Left ventricle myocardium inferior (tissue), 1 donor: Measurements from ENCODE around the gene GRID1. TPM values are rescaled to one million over a fixed set of nuclear protein-coding genes. Genes with fewer than 3 reads are reported as not detected.

ENCODE experiments used
- DNase-seq: peaks from one replicate; pipeline ENCODE4 v3.0.0-alpha.2; 2020
- H3K27ac ChIP-seq: fragments of 200-600 bp; replicated peaks from 2 replicates; pipeline ENCODE4 v1.8.0; 2021
- H3K27me3 ChIP-seq: fragments of 200-600 bp; 2 replicates; pipeline ENCODE4 v1.8.0; 2021; ENCODE audit warnings: low read depth
- H3K36me3 ChIP-seq: fragments of 200-600 bp; 2 replicates; pipeline ENCODE4 v1.8.0; 2021
- H3K4me1 ChIP-seq: fragments of 200-600 bp; 2 replicates; pipeline ENCODE4 v1.8.0; 2021
- H3K4me3 ChIP-seq: fragments of 200-600 bp; 2 replicates; pipeline ENCODE4 v1.8.0; 2021; ENCODE audit warnings: mild to moderate bottlenecking, moderate library complexity
- H3K9me3 ChIP-seq: fragments of 200-600 bp; replicated peaks from 2 replicates; pipeline ENCODE4 v1.8.0; 2021
- intact Hi-C: fragments of 100-400 bp; cut with micrococcal nuclease; formaldehyde crosslinking; loops from one replicate; pipeline ENCODE4 v1.11.0; 2022
- total RNA-seq: library from RNA; stranded (reverse); fragmentation: NEBNext Ultra II Directional; extraction: Animal tissue kit (Norgen Biotek cat#: 25700); gene quantifications from one replicate; pipeline ENCODE4 v1.2.1, GENCODE V29; 2021
- TF ChIP-seq, protein P1 (sequence below): fragments of 200-600 bp; IDR thresholded peaks from 2 replicates; pipeline ENCODE4 v1.8.0; 2021; ENCODE audit warnings: antibody characterized with exemption, mild to moderate bottlenecking, borderline replicate concordance
- donor health status: DM: no; HTN: yes; CAD: no; lungs with severe emphysema.

The GRID1 gene
- total RNA-seq, 1 donor from 2014 or later: 1.6 TPM

DNA sequence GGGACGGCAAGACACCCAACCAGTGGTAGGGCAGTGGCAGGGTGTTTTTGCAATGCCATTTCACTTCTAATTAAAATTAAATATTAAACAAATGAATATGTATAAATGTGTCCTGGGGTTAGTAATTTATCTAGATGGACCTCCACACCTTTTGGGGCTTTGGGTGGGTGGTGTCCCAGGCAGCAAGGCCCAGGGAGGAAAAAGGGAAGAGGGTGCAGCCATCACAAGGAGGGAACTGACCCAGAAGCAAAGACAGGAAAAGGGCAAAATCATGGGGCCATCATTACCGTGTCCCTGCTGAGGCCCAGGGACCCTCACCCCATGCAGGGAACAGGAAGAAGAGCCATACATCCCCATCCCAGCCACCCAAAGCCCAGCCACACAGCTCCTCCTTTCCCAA is 204.6 kb downstream of the GRID1 start:
- peaks cover 9% of the 10 kb centered on the region for H3K27me3 ChIP-seq
- no peak for DNase-seq
- no peaks in the 10 kb centered on the region for H3K36me3 ChIP-seq
- H3K27ac ChIP-seq: no peak overlapping the region
- no peaks in the 10 kb centered on the region for H3K9me3 ChIP-seq
- H3K4me3 ChIP-seq: no peak overlapping the region
- intact Hi-C loops: no loop called here
- H3K4me1 ChIP-seq: no peaks in the 10 kb centered on the region
- TF ChIP-seq, protein P1, sequence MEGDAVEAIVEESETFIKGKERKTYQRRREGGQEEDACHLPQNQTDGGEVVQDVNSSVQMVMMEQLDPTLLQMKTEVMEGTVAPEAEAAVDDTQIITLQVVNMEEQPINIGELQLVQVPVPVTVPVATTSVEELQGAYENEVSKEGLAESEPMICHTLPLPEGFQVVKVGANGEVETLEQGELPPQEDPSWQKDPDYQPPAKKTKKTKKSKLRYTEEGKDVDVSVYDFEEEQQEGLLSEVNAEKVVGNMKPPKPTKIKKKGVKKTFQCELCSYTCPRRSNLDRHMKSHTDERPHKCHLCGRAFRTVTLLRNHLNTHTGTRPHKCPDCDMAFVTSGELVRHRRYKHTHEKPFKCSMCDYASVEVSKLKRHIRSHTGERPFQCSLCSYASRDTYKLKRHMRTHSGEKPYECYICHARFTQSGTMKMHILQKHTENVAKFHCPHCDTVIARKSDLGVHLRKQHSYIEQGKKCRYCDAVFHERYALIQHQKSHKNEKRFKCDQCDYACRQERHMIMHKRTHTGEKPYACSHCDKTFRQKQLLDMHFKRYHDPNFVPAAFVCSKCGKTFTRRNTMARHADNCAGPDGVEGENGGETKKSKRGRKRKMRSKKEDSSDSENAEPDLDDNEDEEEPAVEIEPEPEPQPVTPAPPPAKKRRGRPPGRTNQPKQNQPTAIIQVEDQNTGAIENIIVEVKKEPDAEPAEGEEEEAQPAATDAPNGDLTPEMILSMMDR: no peak

DNA sequence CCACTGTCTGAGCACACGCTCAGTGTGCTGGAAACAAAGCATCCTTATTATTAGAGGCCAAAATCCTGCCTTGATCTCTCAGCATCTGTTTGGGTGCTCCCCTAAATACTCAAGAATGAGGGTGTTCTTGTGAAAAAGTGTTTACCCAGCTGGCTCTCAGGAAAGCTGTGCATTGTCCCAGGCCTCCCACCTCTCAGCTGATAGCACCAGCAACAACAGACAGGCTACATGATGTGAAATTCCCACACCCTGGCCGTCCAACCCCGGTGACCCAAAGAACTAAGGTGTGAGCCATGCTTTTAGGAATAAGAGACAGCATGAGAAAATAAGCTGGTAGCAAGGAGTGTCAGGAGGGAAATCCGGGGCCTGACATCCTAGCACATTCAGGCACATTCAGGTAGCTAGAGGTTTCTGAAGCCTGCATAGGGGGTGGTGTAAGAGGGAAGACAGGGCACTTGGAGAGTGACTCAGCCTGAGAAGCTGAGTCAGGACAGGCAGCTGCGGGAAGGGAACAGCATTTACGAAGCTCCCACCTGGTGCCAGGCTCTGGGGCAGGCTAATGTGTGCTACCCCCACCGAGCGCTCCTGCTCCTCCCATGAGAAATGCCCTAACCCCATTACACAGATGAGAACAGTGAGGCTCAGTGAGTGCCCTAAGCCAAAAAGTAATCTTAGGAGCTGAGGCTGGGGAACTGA is 205.6 kb downstream of the GRID1 start:
- DNase-seq: no peak
- intact Hi-C loops: no loop called here
- TF ChIP-seq, protein P1: no peak
- Histone ChIP-seq H3K4me1 (no peaks in the 10 kb centered on the region), H3K27ac (no peak overlapping the region), H3K4me3 (no peak overlapping the region), H3K36me3 (no peaks in the 10 kb centered on the region), H3K9me3 (no peaks in the 10 kb centered on the region), H3K27me3 (peaks cover 18% of the 10 kb centered on the region)

DNA sequence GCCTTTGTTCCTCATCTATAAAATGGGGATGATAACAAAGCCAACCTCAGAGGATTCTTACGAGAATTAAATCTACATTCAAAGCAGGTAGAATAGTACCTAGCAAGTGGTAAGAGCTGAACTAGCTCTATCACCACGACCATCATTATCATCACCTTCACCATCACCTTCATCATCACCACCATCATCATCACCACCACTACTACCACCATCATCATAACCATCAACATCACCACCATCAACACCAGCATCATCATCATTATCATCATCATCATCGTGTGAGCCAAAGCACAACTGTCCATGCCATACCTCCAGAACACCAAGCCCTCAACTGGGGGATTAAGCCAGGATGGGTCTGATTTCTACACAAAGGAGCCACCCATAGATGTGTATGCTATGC is 206.8 kb downstream of the GRID1 start:
- H3K27ac ChIP-seq: no peak overlapping the region
- no peak for DNase-seq
- no peaks in the 10 kb centered on the region for H3K36me3 ChIP-seq
- peaks cover 24% of the 10 kb centered on the region for H3K27me3 ChIP-seq
- H3K4me3 ChIP-seq: no peak overlapping the region
- H3K9me3 ChIP-seq: no peaks in the 10 kb centered on the region
- H3K4me1 ChIP-seq: no peaks in the 10 kb centered on the region
- intact Hi-C loops: no loop called here
- TF ChIP-seq, protein P1: no peak

DNA sequence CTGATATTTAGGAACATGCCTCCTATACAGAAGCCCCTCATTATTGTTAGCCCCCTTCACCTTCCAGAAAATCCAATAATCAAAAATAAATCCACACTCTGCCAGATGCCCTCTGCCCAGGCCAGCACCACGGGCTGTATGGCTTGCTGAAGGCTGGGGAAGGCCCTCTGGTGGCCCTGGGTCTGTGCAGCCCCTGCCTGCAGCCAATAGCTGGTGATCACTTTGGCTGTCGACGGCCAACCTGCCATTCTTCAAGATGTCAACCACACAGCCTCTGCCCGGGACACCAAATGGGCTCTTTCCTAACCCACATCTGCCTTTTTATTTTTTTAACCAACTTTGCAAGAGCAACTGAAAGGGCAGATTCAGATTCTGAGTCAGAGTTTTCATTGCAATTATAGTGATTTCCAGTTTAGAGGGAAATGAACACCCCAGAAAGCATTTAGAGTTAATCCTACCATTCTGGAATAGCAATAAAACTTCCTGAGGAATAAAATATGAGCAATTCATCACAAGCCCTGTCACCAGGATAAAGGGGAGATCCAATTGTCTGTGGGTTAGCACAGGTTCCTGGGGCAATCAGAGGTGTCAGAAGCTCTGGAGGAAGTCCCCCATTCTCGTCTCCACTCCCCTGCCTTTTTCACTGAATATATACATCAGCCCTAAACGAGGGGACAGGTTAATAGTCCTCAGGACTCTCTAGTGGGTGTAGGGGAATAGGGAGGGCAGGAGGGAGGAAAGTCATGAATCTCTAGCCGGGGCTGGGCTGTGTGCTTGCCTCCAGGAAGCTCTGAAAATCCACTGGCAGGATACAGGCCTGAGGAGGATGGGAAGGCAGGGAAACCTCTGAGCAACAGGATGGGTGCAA is 211.3 kb downstream of the GRID1 start:
- Histone ChIP-seq H3K9me3 (no peaks in the 10 kb centered on the region), H3K4me3 (no peak overlapping the region), H3K36me3 (no peaks in the 10 kb centered on the region), H3K27ac (no peak overlapping the region), H3K4me1 (no peaks in the 10 kb centered on the region), H3K27me3 (peaks cover 53% of the 10 kb centered on the region)
- TF ChIP-seq, protein P1: no peak
- DNase-seq: no peak
- intact Hi-C loops: no loop called here

DNA sequence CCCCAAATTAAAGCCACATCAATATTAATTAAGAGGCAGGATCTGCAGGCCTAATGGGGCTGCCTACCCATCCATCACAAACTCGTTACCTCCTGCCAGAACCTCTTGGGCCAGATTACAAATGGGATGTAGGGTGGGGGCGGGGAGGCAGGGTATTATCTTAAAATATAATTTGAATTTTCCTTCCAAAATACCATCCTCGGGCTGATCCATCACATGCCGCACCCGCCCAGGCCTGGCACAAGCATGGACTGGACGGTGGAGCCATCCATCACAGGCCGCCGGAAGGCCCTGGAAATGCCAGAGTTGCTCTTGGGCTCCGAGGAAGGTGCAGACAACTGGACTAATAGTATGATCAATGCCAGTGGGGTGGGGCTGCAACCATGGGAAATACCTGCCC is 212.8 kb downstream of the GRID1 start:
- H3K36me3 ChIP-seq: no peaks in the 10 kb centered on the region
- H3K27ac ChIP-seq: no peak overlapping the region
- DNase-seq: no peak
- no peaks in the 10 kb centered on the region for H3K4me1 ChIP-seq
- no peaks in the 10 kb centered on the region for H3K9me3 ChIP-seq
- H3K4me3 ChIP-seq: no peak overlapping the region
- peaks cover 53% of the 10 kb centered on the region for H3K27me3 ChIP-seq
- TF ChIP-seq, protein P1: no peak
- intact Hi-C loops: no loop called here
